Skin of body (tissue), 2 donors: ENCODE measurements around the gene SMURF2. TPM values are rescaled to one million over a fixed set of nuclear protein-coding genes. Genes with fewer than 3 reads are reported as not detected.
"Not testable (repeated sequence)": the region's sequence is repeated elsewhere in the genome, so short reads cannot be mapped to it uniquely, and the experiment has no call there.

Experiments used
- DNase-seq: peaks from one replicate; lab custom pipeline; 2025; lab: John Stamatoyannopoulos, UW
- total RNA-seq: library from RNA; depleted of rRNA; stranded (reverse); fragments of >200 nt; gene quantifications from one replicate; pipeline ENCODE4 v1.2.3, GENCODE V29; 2014

The SMURF2 gene
- total RNA-seq, 1 donor from 2014 or later = 33.8 TPM

- no peak for DNase-seq
Measured at GRCh38 chr17:64632606-64633005, 29.5 kb downstream of the SMURF2 start.

- no peak for DNase-seq
Measured at GRCh38 chr17:64632194-64632593, 29.9 kb downstream of the SMURF2 start.

GRCh38 chr17:64630309-64631223 lies 31.5 kb downstream of the SMURF2 start:
- no peak for DNase-seq

GRCh38 chr17:64628641-64629040 lies 33.5 kb downstream of the SMURF2 start:
- no peak for DNase-seq

GRCh38 chr17:64627797-64628196 lies 34.3 kb downstream of the SMURF2 start:
- DNase-seq = no peak

- DNase-seq = no peak
Measured at GRCh38 chr17:64626827-64627226, 35.3 kb downstream of the SMURF2 start.

- no peak for DNase-seq
Measured at GRCh38 chr17:64625541-64625940, 36.6 kb downstream of the SMURF2 start.

GRCh38 chr17:64622931-64623654 lies 39.0 kb downstream of the SMURF2 start:
- no peak for DNase-seq

- no peak for DNase-seq
Measured at GRCh38 chr17:64621772-64622171, 40.3 kb downstream of the SMURF2 start.

- DNase-seq = no peak
Measured at GRCh38 chr17:64618848-64619247, 43.3 kb downstream of the SMURF2 start.

- no peak for DNase-seq
Measured at GRCh38 chr17:64617125-64617780, 44.9 kb downstream of the SMURF2 start.

GRCh38 chr17:64615028-64615677 lies 47.0 kb downstream of the SMURF2 start:
- DNase-seq = no peak

- DNase-seq = no peak
Measured at GRCh38 chr17:64614266-64615027, 47.7 kb downstream of the SMURF2 start.

GRCh38 chr17:64611369-64611768 lies 50.7 kb downstream of the SMURF2 start:
- no peak for DNase-seq

GRCh38 chr17:64610244-64610643 lies 51.9 kb downstream of the SMURF2 start:
- DNase-seq = not testable (repeated sequence)

GRCh38 chr17:64608571-64608981 lies 53.5 kb downstream of the SMURF2 start:
- DNase-seq = no peak

GRCh38 chr17:64607862-64608565 lies 54.1 kb downstream of the SMURF2 start:
- no peak for DNase-seq

GRCh38 chr17:64604532-64604931 lies 57.6 kb downstream of the SMURF2 start:
- not testable (repeated sequence) for DNase-seq

GRCh38 chr17:64603987-64604386 lies 58.1 kb downstream of the SMURF2 start:
- no peak for DNase-seq

- no peak for DNase-seq
Measured at GRCh38 chr17:64599827-64600226, 62.3 kb downstream of the SMURF2 start.
